RWPE2 (cell line): Measurements from ENCODE around the gene CHMP6.

Experiments used
- ATAC-seq: fragments of 200-7000 bp; cut with Tn5 transposase; 3 replicates; pipeline ENCODE4 v1.9.1; 2021; ENCODE audit warnings: low read depth
- DNase-seq: peaks from one replicate; pipeline ENCODE4 v3.0.0-alpha.2; 2020; ENCODE audit warnings: low spot score
- H3K27ac ChIP-seq: fragments of 450-650 bp; 2 replicates; pipeline ENCODE4 v1.5.1; 2017; ENCODE audit warnings: mild to moderate bottlenecking; ENCODE audit not compliant: poor library complexity, severe bottlenecking
- H3K27me3 ChIP-seq: fragments of 250-450 bp; sonication (Bioruptor Pico); 2 replicates; pipeline ENCODE4 v1.5.1; 2021; ENCODE audit warnings: mild to moderate bottlenecking, moderate library complexity; ENCODE audit not compliant: insufficient read depth, poor library complexity, severe bottlenecking
- H3K36me3 ChIP-seq: fragments of 250-450 bp; sonication (Bioruptor Pico); 2 replicates; pipeline ENCODE4 v1.5.1; 2020; ENCODE audit warnings: low read depth, mild to moderate bottlenecking, moderate library complexity
- H3K4me1 ChIP-seq: fragments of 250-450 bp; sonication (Bioruptor Pico); 2 replicates; pipeline ENCODE4 v1.5.1; 2021; ENCODE audit warnings: mild to moderate bottlenecking, moderate library complexity; ENCODE audit not compliant: insufficient read depth, poor library complexity, severe bottlenecking
- H3K4me3 ChIP-seq: fragments of 250-450 bp; sonication (Bioruptor Pico); 2 replicates; pipeline ENCODE4 v1.5.1; 2021; ENCODE audit warnings: mild to moderate bottlenecking, moderate library complexity; ENCODE audit not compliant: severe bottlenecking
- H3K9me3 ChIP-seq: fragments of 250-450 bp; sonication (Bioruptor Pico); 2 replicates; pipeline ENCODE4 v1.5.1; 2021; ENCODE audit warnings: mild to moderate bottlenecking, moderate library complexity; ENCODE audit not compliant: severe bottlenecking
- CTCF ChIP-seq: fragments of 450-650 bp; IDR thresholded peaks from one replicate; pipeline ENCODE4 v1.5.1; 2017; ENCODE audit warnings: mild to moderate bottlenecking, moderate library complexity; ENCODE audit not compliant: poor library complexity, severe bottlenecking

Gene CHMP6

DNA sequence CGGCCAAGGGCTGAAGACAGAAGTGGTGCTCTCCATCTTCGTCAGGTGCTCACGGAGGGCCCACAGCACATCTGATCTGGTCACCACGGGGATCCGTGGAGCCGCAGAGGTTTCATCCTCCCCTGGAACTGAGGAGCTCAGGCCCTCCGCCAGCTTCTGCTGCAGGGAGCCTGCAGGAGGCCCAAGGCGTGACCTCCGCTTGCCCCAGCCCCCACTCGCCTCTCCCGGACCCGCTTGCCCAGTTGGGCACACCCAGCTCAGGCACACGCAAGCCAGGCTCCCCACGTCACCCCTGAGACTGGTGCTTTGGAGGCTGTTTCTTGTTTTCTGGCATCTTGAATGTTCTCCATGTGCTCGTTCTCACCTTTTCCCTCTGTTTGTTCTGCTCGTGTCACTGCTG is 39.4 kb upstream of the CHMP6 start:
- DNase-seq (no peak), ATAC-seq (no peak)
- Histone ChIP-seq H3K4me3 (no peak overlapping the region), H3K36me3 (peaks cover 3% of the 10 kb centered on the region; the same call in 1 of the 2 replicates), H3K27me3 (no peaks in the 10 kb centered on the region), H3K27ac (no peak overlapping the region), H3K4me1 (no peaks in the 10 kb centered on the region), H3K9me3 (no peaks in the 10 kb centered on the region)
- no peak for TF ChIP-seq CTCF

DNA sequence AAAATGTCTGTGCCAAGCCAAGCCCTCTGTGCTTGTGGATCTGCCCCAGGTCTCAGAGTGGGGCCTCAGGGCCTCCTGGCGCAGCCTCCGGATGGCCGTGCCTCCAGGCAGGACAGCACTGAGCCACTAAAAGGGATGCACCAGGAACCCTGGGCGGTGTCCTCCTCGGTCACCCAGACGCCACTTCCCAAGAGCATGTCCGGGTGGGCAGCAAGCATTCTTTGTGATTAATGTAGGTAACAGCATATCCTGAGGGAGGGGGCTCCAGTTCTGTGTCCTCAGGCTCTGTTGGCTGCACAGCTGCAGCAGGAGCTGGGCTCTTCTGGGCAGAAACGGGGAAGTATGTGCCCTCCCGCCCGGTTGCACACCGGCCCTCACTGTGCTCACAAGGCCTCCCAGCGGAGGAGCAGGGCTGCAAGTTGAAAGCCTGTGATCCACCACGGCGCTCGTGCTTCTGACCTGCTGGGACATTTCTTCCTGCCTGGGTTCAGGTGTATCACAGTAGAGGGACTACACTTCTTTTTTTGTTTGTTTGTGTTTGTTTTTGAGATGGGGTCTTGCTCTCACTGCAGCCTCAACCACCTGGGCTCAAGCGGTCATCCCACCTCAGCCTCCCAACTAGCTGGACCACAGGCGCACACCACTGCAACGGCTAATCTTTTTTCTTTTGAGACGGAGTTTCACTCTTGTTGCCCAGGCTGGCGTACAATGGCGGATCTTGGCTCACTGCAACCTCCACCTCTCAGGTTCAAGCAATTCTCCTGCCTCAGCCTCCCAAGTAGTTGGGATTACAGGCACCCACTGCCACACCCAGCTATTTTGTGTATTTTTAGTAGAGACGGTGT is 37.9 kb upstream of the CHMP6 start:
- H3K4me1 ChIP-seq, result no peaks in the 10 kb centered on the region
- DNase-seq (no peak), ATAC-seq (no peak)
- no peaks in the 10 kb centered on the region for H3K9me3 ChIP-seq
- H3K27me3 ChIP-seq, result no peaks in the 10 kb centered on the region
- H3K36me3 ChIP-seq, result peaks cover 3% of the 10 kb centered on the region; the same call in 1 of the 2 replicates
- no peak overlapping the region for H3K4me3 ChIP-seq
- H3K27ac ChIP-seq, result no peak overlapping the region
- no peak for TF ChIP-seq CTCF

- no peak for DNase-seq
- TF ChIP-seq CTCF, result no peak
- ATAC-seq, result no peak
- H3K4me3 ChIP-seq, result no peak overlapping the region
- peaks cover 3% of the 10 kb centered on the region; the same call in 1 of the 2 replicates for H3K36me3 ChIP-seq
- H3K4me1 ChIP-seq, result no peaks in the 10 kb centered on the region
- no peak overlapping the region for H3K27ac ChIP-seq
- no peaks in the 10 kb centered on the region for H3K9me3 ChIP-seq
- H3K27me3 ChIP-seq, result no peaks in the 10 kb centered on the region
Measured at GRCh38 chr17:80955078-80955477, 36.6 kb upstream of the CHMP6 start.

- H3K4me3 ChIP-seq, result no peak overlapping the region
- no peaks in the 10 kb centered on the region for H3K4me1 ChIP-seq
- ATAC-seq (no peak), DNase-seq (no peak)
- TF ChIP-seq CTCF, result no peak
- H3K27me3 ChIP-seq, result no peaks in the 10 kb centered on the region
- H3K9me3 ChIP-seq, result no peaks in the 10 kb centered on the region
- H3K27ac ChIP-seq, result no peak overlapping the region
- H3K36me3 ChIP-seq, result no peaks in the 10 kb centered on the region
Measured at GRCh38 chr17:80955671-80956280, 35.9 kb upstream of the CHMP6 start.
